SKM-1 treated with dmso at 0.1 percent for 144 hours (cell line): Measurements from ENCODE around the gene B9D2.

ENCODE experiments used
- DNase-seq: peaks from one replicate; lab custom pipeline; 2025; ENCODE audit not compliant: unreplicated experiment; lab: John Stamatoyannopoulos, UW

B9D2 gene

GRCh38 chr19:41310033-41310831, 53.7 kb downstream of the B9D2 start, which contains the start of gene CCDC97:
Gene CCDC97 (plus strand): TSS chr19:41310172. CDS start chr19:41310311, 139 bp downstream.
- peak; percentile 70 for DNase-seq

- no peak for DNase-seq
Measured at GRCh38 chr19:41309180-41310032, 54.5 kb downstream of the B9D2 start.

- peak; percentile 70 for DNase-seq
Measured at GRCh38 chr19:41308450-41309179, 55.3 kb downstream of the B9D2 start.

GRCh38 chr19:41307954-41308449, 55.9 kb downstream of the B9D2 start:
- no peak for DNase-seq

- DNase-seq: no peak
Measured at GRCh38 chr19:41307090-41307875, 56.7 kb downstream of the B9D2 start.

GRCh38 chr19:41305927-41306793, 57.8 kb downstream of the B9D2 start:
- no peak for DNase-seq

GRCh38 chr19:41304706-41305483, 59.1 kb downstream of the B9D2 start:
- no peak for DNase-seq
